Activated CD4-positive, alpha-beta T cell treated with anti-CD3 and anti-CD28 coated beads, Interleukin-2, amount 50 U/mL, for 24 hours (primary cell): ENCODE results near the gene GLRA1.
"Not testable (repeated sequence)": the region's sequence is repeated elsewhere in the genome, so short reads cannot be mapped to it uniquely, and the experiment has no call there.

Source experiments
- DNase-seq, 2 donors: peaks; one replicate each; pipeline ENCODE4 v3.0.0-alpha.2; 2020; ENCODE audit warnings: low read depth in 1 of 2, low spot score in 1 of 2

Gene GLRA1

GRCh38 chr5:151885138-151885908 is 39.3 kb downstream of the GLRA1 start:
- DNase-seq = no peak

GRCh38 chr5:151881621-151882225 is 42.9 kb downstream of the GLRA1 start:
- no peak for DNase-seq

DNA sequence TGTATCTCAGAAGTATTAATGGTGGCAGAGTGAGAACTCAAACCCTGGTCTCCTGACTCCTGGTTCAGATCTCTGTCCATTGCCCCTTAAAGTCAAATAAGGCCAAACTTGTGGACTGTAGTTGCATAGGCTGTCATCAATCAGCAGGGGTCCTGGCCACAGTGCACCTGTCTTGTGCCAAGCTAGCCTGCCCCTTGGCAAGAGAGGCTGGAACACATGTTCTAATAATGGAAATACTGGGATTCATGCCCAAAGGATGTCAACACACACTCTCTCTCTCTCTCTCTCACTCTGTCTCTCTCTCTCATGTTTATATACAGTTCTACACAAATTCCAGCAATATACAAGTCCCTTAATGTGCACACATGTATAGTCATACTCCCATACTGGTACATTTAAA is 44.3 kb downstream of the GLRA1 start:
- DNase-seq = no peak

- no peak for DNase-seq
Observed at GRCh38 chr5:151873701-151874100, 51.0 kb downstream of the GLRA1 start.

DNA sequence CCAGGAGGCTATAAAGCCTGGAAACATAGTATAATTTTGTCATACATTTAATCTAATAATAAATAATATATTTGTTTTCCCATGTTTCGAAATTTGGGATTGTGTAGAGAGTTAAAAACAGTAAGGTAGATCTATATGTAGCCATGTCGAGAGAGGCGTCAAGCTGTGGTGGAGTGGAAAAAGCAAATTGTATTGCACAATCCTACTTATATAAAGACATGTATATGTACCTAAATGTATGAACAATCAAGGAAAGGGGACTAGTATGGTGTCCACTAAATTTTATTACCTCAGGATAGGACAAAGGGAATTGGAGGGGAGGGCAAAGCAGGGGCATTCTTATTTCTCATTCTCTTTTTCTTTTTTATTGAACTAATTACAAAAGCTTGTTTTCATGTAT is 52.0 kb downstream of the GLRA1 start:
- no peak for DNase-seq

DNA sequence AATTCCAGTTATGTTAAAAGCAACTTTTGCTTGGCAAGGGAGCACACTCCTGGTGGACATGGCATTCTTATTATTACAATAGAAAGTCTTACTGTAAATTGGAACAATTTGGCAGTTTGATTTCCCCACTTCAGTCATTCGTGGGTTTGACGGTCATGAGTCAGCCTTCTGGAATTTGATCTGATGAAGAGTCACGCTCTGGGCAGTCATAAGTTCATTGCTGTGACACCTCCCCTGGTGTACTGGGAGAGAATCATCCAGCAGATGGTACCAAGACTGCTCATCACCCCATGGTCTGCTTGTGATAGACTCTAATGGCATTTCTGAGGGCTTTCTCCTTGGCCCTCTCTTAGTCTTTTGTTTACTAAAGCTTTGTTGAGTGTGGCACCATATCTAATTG is 53.8 kb downstream of the GLRA1 start:
- DNase-seq = no peak

GRCh38 chr5:151870271-151870670 is 54.4 kb downstream of the GLRA1 start:
- DNase-seq = no peak

- DNase-seq = no peak
Observed at GRCh38 chr5:151869843-151870242, 54.8 kb downstream of the GLRA1 start.

DNA sequence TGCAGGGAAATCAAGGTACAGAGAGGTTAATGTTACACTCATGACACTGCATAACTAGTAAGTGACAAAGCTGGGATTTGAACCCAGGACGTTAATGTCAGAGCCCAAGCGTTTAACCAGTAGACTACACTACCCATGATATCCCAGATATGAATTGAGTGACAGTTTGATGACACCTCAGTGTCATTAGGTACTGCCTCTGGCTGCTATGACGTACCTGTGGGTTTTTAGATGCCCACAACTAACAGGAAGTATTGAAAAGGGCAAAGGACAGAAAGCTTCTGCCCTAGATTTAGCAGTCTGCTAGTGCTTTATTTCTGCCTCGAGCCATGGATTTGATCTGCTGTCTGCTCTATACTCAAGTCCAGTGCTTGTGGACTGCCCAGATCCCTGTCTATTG is 56.2 kb downstream of the GLRA1 start:
- DNase-seq = no peak

DNA sequence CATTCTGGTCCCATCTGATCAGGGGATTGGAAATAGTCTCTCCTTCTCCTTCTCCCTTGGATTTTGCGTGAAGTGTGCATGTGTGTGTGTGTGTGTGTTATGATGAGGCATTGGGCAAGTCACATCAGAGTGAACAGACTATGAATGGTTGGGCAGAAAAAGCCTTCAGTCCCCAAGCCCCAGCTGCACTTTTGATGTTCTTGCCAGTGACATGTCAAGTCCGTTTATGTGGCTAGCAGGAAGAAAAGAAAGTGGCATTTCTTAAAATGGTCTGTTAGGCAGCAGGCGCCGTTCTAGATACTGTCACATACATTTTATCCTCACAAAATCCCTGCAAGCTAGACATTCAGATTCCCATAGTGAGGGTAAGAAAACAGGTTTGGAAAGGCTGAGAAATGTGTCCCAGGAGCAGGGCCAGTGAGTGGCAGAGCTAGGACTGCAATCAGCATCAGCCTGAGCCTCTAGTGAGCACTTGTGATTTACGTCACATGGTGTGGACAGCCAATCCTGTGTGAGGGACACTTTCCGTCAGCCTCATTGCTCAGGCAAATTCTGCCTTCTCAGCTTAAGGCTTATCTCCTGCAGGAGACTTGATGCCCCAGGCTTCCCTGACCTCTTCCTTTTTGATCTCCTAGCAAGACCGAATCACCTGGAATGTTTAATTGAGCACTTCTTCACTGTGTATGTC is 60.4 kb downstream of the GLRA1 start:
- no peak for DNase-seq

DNA sequence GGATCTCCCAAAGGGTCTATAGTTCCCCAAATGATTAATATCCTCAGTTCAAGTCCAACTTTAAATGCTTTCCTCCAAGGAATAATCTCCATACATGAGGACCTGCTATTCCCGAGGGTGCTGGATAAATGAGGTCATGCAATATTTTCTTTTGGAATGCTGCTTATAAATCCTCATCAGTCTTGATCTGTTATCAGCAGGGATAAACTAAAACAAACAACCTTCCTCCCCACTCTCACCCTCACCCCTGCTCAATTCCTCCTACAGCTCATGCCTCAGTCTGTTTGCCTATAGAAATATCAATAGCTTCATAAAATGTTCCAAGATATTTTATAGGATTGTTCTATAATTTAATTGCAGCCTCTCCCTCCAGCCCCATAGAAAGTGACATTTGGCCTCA is 61.1 kb downstream of the GLRA1 start:
- DNase-seq = no peak

- DNase-seq = no peak
Observed at GRCh38 chr5:151862811-151863472, 61.7 kb downstream of the GLRA1 start.

DNA sequence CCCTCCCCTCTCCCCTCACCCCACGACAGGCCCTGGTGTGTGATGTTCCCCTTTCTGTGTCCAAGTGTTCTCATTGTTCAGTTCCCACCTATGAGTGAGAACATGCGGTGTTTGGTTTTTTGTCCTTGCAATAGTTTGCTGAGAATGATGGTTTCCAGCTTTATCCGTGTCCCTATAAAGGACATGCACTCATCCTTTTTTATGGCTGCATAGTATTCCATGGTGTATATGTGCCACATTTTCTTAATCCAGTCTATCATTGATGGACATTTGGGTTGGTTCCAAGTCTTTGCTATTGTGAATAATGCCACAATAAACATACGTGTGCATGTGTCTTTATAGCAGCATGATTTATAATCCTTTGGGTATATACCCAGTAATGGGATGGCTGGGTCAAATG is 63.8 kb downstream of the GLRA1 start:
- not testable (repeated sequence) for DNase-seq

DNA sequence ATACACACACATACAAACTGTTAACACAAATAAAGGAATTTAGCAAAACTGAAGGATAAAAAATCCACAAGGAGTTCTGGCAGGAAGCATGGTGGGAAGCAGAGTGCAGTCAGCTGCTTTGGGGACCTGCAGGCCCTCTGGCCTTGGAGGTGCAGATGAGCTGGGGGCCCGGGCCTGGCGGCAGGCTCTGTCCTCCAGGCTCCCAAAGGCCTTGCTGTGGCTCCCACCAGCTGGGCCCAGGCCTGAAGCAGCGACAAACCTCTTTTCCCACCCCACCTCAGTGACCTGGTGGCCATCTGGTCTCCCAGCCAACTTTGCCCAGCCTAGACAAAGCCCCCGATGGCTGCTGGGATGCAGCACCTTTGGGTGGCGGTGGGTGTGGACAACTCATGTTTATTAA is 67.8 kb downstream of the GLRA1 start:
- DNase-seq = no peak

DNA sequence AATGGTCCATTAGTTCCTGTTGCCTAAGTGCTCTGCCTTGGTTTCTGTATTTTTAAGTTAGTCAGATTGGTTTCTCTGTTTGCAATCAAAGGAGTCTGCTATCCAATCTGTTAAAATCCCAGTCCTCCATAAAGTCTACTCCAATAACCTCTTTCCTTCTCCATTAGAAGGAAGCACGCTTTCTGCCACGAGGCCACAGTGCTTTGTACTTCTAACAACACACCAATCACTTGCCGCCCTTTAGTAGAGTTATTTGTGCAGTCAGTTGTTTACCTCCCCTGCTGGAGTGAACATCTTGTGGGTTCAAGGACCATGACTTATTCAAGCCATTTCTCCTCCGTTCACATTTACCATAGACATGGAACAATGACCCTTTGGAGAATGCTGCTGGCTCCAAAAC is 69.0 kb downstream of the GLRA1 start:
- no peak for DNase-seq

GRCh38 chr5:151847871-151848270 is 76.8 kb downstream of the GLRA1 start:
- DNase-seq = no peak

GRCh38 chr5:151846765-151847164 is 77.9 kb downstream of the GLRA1 start:
- DNase-seq = no peak

DNA sequence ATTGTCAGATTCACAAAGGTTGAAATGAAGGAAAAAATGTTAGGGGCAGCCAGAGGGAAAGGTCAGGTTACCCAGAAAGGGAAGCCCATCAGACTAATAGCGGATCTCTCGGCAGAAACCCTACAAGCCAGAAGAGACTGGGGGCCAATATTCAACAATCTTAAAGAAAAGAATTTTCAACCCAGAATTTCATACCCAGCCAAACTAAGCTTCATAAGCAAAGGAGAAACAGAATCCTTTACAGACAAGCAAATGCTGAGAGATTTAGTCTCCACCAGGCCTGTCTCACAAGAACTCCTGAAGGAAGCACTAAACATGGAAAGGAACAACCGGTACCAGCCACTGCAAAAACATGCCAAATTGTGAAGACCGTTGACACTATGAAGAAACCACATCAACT is 91.8 kb downstream of the GLRA1 start:
- not testable (repeated sequence) for DNase-seq

DNA sequence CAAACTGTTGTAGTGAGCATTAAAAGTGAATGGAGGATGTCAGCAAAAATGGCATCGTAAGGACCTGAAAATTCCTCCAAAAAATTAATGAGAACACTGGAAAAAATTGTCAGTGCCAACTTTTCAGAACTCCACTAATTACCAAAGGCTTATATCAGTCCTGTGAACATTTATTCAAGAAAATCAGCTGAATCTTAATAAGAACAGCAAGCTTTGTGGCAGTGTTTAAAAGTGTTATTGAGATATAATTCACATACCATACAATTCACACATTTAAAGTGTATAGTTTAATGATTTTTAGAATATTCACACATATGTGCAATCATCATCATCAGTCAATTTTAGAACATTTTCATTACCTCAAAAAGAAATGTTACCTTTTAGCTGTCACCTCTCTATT is 95.3 kb downstream of the GLRA1 start:
- no peak for DNase-seq

DNA sequence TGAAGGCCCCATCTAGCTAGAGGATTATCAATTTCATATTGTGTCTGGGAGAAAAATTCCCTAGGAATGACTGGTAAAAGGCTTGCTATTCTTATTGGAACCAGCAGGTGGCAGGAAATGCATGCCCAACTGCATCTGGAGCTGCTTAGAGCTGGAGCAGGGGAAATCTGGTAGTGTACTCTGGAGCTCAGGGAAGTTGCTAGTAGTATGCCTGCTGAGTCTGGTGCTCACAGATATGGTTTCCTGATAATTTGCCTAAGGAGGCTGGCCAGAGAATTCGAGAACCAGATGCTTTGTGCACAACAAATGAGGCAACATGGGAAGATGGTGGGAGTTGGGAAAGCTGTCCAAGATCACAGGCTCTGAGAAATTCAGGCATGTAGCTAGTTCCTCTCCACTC is 99.2 kb downstream of the GLRA1 start:
- DNase-seq = peak in 1 of 2 donors; percentile 4

DNA sequence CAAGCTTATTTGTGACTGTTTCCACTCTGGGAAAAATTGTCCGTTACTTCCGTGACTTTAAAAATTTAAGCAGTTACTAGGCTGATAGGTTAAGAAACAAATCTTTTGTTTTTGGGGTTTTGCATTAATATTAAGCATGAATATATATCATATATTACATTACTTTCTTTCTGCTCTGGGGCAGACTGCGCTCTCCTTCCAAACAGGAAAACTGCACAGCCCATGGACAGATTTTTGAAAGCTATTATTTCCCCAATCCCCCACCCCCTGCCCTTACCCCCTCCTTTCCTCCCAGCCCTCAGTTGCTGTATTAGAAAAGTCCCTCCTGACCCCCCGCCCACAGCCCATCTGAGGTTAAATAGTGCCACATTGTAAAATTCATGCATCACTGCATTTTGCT is 102.5 kb downstream of the GLRA1 start:
- no peak for DNase-seq

DNA sequence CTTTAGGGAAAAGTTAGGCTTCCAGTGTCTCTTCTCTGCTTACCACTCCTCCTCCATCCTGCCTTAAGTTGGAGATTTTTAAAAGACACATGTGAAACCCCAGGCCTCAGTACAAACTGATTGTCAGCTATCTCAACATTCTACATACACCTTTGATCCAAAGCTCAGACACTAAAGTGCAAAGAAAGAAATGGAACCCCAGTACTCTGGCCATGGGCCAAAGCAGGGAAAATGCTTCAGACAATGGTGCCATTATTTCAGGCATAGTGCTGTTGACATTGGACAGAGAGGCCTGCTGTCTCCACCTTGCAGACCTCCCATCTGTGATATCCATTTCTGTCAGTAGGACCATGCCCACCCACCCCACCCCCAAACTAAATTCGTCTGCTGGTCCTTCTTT is 103.7 kb downstream of the GLRA1 start:
- no peak for DNase-seq
